D341Med (cell line): ENCODE measurements around the gene TNMD.

Source experiments
- DNase-seq: peaks from one replicate; pipeline ENCODE4 v3.0.0; 2012; ENCODE audit warnings: low spot score

The TNMD gene

GRCh38 chrX:100643956-100644860 is 59.5 kb downstream of the TNMD start, which contains the start of gene SRPX2:
SRPX2 (plus strand) TSS chrX:100644199; CDS start chrX:100646323, 2,124 bp downstream.
- DNase-seq = no peak

DNA sequence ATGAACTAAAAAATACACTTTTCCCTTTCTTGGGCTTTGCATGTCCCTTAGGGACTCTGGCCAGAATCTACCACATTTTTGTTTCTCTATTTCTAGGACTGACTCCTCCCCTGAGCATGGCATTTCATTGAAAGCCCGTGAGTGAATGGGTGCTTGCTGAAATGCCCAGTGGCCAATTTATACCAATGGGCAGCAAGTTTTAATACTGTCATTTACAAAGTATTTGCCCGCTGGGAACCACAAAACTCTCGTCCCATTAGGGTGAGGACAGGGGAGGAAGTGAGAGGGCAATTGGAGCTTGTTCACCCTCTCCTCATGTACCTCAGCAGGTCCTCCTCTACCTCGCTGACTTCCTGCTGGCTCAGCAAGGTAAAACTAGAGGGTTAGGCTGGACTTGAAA is 60.4 kb downstream of the TNMD start:
- DNase-seq = no peak

DNA sequence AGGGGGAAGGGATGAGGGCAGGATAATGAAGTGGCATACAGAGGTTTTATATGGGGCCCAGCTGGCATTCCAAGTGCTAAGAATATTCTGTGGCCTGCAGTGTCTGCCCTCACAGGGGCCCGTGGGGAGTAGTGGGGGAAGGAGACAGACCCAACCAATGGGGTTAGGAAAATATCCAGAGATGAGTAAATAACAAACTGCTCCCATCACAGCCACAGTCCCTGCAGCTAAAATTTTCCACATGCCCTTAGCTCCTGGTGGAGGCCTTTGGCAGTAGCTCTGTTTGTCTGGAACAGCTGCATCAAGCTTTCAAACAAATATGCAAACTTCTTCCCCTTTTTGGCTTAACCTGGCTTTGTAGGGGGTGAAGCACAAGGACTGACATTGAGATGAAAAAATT is 62.4 kb downstream of the TNMD start:
- DNase-seq = no peak

DNA sequence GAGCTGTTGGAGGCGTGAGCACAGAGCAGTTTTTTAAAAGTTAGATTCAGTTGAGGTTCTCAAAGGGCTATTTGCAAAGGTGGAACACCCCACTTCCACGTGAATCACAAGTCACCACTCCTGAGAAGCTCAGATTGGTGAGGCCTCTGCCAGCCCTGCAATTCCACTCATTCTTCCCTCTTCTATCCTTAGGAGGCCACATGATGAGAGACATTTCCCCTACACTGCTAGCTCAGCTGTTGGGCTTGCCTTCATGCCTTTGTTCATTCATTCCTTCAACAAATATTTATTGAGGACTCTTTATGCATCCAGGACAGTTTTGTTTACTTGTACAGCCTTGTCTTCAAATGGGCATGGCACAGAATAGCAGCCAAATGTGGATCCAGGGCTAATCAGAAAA is 63.0 kb downstream of the TNMD start:
- DNase-seq = no peak

DNA sequence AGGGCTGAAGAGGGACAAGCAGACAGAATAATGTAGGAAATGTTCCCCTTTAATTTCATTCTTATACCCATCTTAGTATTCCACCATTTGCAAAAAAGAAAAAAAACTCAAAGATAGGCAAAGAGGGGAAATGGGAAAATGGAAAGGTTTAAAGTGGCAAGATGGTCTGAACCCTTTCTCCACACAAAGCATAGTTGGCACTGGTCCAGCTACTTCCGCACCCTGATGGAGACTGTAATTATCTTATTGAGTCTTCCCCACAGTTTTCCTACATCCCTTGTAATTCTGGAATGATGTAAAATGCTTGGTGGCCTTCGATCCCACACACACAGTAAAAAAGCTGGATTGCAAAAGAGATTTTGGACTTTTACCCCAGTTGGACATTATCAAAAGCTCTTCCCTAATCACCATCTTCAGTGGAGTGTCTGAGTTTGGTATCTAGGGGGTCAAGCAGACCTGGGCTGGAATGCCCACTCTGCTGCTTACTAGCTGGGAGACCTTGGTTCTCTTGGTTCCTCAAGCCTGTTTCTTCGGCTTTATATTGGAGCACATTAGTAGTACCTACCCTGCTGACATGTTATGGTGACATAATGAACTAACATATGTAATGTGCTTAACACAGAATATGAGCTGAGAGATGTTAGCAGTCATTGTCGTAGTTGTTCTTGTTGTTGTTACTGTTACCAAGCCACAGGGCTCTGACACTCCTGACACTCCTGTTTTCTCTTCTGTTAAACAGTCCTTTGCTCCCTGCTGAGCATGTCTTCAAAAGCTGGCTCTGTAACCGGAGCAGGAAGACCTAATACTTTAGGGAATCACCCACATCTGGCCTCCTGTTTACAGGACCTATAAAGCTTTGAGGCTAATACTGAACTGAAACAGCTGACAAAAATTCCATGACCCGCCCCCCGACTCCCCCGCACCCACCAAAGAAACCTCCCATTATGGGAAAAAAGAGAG is 64.0 kb downstream of the TNMD start:
- DNase-seq = no peak
